ENCODE data around the gene SLC12A4.

The SLC12A4 gene

DNA sequence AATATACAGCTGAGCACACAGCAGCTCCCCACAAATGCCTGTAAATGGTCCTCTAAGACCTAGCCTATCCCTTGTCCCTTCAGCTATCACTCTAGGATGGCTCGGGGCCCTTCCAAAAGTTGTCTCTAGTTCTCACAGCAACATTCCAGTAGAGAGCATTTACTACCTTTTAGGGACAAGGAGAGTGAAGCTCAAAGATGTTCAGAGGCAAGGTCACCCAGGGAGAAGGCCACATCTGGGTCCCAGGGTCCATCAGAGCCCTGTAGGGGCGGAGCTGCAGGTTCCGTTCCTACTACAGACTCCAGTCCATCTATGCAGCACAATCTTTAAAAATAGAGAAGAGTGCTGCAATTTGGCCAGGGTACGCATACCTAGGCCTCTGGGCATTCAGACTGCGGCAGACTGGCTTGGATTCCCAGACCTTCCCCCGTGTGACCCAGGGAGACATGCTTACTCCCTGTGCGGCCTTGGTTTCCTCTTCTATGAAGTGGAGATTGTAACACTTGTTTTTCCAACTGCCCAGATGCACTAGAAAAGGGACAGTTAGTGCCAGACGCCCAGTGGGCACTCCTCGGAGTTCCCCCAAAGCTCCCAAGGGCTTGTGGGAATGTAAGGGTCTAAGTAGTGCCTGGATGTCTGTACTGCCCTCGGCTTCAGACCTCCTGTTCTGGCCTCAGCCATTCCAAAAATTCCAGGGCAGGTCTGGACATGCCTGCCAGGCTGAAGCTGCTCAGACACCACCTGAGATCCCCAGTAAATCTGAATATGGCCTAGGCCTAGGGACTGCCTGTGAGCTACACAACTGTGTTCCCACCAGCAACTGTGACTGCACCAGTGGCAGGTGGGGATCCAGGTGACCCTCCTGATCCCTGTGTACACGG, 2.5 kb downstream of the SLC12A4 start:
- Histone ChIP-seq H3K27ac (peak overlapping the region in 16 of 21 experiments; percentile 4 to 97 (median 70)), H3K4me3 (peak overlapping the region in 5 of 7 experiments; percentile 53 to 90 (median 77))

DNA sequence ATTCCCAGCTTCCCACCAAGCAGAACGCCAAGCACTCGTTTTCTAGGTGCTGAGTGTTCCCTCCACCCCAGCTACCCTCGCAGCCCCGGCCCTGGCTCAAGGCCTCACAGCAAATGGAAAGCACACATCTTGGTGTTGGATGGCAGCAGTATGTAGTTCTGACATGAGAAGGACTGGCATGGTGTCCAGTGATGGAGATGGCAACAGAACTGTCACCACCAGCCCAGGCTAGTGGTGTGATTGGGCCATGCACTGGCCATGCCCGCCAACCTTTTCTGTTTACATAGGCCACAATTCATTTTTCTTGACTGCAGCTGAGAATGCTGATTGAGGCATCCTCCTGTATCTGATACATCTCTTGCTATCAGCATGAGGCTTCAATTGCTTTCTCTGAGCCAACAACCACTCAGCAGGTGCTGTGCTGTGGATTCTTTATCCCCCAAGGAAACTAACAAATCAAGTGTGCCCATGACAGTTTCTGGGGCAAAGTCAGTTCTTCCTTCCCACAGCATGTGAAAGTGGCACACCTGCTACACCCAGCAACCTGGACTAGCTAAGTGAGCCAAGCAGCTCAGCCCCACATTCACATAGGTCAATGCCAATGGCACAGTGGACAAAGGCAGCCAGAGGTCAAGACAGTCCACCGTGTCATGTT, 3.8 kb downstream of the SLC12A4 start:
- no peak overlapping the region for H3K4me3 ChIP-seq

DNA sequence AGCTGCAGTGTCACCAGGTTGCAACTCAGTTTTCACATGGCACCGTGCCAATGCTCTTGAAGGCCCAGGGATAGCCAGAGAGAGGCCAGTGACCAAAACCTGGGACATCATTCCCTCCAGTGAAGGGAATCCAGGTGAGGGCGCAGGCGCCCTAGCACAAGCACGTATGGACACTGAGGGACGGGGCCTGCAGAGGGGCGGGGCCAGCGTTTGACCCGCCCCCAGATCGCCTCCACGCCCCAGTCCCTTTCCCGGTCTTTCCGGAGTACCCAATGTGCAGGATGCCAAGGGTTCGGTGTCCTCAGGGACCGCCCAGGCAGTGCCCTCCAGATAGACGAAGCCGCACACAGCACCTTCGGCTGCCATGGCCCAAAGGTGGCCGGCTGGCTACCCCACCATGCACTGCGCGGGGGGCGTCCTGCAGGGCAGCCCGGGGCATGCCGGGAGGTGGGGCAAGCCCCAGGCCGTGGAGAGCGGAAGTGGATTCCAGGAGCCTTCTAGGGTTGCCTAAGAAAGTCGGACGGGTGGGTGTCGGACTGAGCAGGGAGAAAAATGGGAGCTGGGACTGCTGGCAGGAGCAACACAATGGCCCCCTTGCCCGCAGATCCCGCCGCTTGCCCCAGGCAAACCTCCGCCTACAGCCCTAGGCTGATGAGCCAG, 4.6 kb downstream of the SLC12A4 start:
- peak overlapping the region in 8 of 21 experiments; percentile 2 to 50 (median 28) for H3K27ac ChIP-seq
- H3K4me3 ChIP-seq = no peak overlapping the region

More for the DNA sequence above, 3.8 kb downstream of the SLC12A4 start:
- H3K27ac ChIP-seq = peak overlapping the region in 4 of 21 experiments; percentile 18 to 94 (median 43)

GRCh38 chr16:67963292-67963661, 5.2 kb downstream of the SLC12A4 start:
- Histone ChIP-seq H3K27ac (peak overlapping the region in 9 of 21 experiments; percentile 5 to 50 (median 37)), H3K4me3 (no peak overlapping the region)

DNA sequence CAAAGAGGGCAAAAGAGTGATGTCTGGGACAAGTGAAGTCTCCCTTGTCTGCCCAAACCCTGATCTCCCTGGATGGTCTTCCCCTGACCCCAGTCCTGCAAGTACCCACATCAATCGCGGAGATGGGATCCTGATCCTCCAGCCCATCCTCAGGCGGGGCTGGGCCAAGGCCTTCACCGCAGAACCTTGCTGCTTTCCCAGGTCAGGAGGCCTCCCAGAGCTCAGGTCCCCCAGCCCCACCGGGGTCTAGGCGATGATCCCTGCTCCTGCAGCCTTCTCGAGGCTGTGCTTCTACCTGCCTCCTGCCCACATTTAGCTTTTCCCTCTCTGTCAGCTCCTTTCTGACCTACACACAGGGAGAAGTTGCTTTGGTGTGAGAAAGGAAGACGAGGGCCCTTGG, 6.3 kb downstream of the SLC12A4 start:
- peak overlapping the region in 9 of 21 experiments; percentile 29 to 84 (median 59) for H3K27ac ChIP-seq
- no peak overlapping the region for H3K4me3 ChIP-seq

- peak overlapping the region in 10 of 21 experiments; percentile 3 to 84 (median 56) for H3K27ac ChIP-seq
Observed at GRCh38 chr16:67961551-67961957, 6.9 kb downstream of the SLC12A4 start.

DNA sequence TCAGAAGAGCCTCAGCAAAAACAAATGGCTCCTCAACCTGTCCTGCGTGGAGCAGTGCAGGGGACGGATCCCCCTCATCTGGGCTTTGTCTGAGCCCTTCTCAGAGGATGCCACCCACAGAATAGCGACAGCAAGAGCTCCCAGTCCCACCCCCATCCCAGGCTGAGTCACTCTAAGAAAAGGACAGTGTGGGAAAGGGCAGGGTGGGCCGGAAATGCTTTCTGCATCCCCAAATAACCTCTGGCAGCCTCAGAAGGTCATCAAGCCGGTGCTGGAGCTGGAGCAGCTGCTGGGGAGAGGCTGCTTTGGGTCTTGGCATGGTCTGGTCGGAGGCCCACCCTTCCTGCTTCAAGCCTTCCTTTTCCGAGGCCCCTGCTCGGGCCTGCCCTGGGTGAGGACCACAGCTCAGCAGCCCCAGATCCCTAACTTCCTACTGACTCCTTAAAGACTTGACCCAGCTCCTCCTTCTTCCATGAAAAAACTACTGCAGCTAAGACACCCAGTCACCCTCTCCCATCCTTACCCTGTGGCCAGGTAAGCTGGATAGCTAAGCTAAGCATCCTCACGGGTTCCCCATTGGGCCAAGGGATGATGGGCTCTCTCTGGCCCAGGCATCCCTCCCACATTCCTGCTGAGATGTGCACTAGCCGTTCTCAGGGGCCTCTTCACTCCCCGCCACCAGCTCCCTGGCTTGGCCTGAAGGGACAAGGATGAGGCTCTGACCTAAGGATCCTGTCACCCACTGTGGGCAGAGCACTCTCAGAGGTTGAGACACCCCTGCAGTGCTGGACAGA, 8.7 kb downstream of the SLC12A4 start:
- no peak overlapping the region for H3K4me3 ChIP-seq
- H3K27ac ChIP-seq = peak overlapping the region in 14 of 21 experiments; percentile 2 to 84 (median 58)

More at GRCh38 chr16:67961551-67961957, 6.9 kb downstream of the SLC12A4 start:
- H3K4me3 ChIP-seq = no peak overlapping the region

DNA sequence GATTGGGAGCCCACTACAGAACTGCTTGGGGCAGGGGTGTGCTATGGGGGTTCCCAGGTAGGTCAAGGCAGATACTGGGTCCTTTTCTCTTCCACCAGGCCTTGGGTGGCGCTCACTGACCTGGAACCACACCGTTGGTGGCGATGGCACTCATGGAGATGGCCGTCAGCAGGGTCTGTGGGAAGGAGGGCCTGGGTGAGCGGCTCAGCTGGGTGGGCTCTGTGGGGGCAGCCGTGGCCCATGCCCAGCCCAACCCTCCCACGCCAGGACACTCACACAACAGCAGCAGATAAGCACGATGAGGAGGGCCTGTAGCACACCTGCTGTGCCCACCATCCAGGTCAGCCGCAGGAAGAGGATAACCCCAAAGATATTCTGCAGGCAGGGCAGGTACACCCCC, 10.8 kb downstream of the SLC12A4 start:
- H3K27ac ChIP-seq = peak overlapping the region in 2 of 21 experiments; percentile 76 to 84
- H3K4me3 ChIP-seq = no peak overlapping the region

DNA sequence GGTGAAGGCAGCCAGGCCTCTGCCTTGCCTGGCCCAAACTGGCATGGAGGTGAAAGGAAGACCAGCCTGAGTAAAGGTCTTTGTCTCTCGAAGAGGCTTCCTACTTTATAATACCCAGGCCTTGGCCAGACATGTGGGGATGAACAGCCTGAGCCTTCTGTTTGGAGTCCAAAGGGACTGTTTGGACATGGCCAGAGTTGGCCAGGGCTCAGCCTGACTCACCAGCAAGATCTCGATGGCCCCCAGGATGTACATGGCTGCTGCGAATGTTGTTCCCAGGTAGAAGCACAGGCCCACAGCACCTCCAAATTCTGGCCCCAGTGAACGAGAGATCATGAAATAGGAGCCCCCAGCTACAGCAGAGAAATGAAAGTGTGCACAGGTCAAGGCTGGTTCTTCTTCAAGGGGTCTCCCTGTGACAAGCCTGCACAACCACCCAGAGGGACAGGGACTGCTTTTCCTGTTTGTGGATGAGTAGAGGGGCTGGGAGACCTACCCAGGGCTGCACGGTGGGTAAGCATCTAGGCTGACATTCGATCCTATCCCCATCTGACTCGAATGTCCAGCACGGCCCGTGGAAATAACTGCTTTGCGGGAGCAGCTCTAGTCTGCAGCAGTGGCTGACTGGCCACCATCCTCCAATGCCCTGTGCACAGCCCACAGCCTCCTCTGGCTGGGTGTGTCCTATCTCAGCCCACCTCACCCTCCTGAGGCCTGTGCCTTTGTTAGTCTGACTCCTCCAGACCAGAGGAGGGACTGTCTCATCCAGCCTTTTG, 13.8 kb downstream of the SLC12A4 start:
- Histone ChIP-seq H3K4me3 (no peak overlapping the region), H3K27ac (no peak overlapping the region)

DNA sequence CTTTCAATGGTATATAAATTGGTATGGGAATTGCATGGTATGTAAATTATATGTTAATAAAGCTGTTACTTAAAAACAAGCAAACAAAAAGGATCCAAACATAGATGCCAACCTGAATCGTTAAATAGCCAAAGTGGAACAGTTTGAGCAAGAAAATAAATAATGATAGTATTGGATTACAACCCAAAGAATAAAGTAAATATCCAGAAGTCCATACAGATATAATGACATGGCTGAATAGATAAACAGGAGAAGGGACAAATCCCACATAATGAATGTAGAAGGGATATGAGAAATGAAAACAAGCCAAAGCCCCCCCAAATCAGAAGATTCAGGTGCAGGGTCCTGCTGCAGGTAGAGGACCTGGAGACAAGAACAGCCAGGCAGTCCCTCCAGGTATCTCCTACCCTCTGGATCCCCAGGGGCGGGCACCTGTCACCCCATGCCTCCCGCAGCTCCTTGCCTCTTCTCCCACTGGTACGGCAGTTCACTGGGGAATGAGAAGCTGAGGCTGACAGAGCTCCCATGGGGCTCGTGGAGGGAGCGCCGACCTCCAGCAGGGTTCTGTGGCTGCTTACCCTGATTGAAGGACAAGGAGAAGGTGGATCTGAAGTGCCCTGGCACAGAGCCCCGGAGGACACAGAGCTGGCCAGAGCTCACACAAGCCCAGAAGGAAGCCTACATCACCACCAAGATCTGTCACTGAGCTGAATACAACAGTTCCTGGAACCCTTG, 14.6 kb downstream of the SLC12A4 start:
- H3K4me3 ChIP-seq = no peak overlapping the region
- H3K27ac ChIP-seq = no peak overlapping the region

GRCh38 chr16:67951485-67951884, 17.0 kb downstream of the SLC12A4 start:
- H3K27ac ChIP-seq = peak overlapping the region in 2 of 21 experiments; percentile 12 to 25
- no peak overlapping the region for H3K4me3 ChIP-seq

DNA sequence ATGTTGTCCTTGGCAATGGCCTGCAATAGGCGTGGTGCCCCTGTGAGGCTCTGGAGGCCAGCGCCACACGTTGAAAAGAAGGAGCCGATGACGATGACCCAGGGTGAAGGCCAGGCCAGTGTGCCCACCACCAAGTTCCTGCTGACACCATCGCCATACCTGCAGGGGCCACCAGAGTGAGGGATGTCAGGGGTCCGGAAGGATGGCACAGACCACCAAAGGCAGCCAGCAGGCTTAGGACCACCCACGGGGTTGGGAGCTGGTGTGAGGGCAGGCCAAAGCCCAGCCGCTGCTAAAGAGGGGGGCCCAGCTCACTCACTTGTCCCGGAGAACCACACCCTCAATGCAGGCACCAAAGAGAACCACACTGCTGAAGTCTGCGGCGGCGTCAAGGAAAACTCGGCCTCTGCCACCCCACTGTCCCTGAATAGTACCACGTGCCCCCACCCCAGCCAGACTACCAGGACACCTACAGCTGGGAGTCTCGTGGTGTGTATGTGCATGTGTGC, 18.0 kb downstream of the SLC12A4 start:
- Histone ChIP-seq H3K4me3 (no peak overlapping the region), H3K27ac (no peak overlapping the region)

- no peak overlapping the region for H3K4me3 ChIP-seq
- H3K27ac ChIP-seq = no peak overlapping the region
Observed at GRCh38 chr16:67949645-67950044, 18.8 kb downstream of the SLC12A4 start.

DNA sequence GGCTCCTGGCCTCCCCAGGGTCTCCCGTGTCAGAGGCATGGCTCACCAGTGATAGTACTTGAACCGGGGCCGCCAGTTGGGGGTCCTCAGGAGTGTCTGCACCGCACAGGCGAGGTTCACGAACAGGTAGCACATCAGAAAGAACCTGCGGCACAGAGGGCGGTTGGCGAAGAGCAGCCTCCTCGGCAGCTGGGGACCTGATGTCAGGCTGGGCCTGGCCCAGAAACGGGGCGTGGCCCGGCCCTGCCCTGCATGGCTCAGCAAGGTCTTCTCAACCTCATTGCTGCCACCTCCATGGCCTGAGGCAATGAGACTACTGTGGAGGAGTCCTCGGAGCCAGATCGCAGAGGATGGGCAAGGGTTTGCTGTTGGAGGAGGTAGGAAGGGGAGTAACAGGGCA, 20.4 kb downstream of the SLC12A4 start:
- peak overlapping the region in 4 of 21 experiments; percentile 1 to 61 (median 48) for H3K27ac ChIP-seq
- H3K4me3 ChIP-seq = no peak overlapping the region

- peak overlapping the region in 3 of 21 experiments; percentile 1 to 61 (median 1) for H3K27ac ChIP-seq
- H3K4me3 ChIP-seq = no peak overlapping the region
Observed at GRCh38 chr16:67946966-67947558, 21.4 kb downstream of the SLC12A4 start.

DNA sequence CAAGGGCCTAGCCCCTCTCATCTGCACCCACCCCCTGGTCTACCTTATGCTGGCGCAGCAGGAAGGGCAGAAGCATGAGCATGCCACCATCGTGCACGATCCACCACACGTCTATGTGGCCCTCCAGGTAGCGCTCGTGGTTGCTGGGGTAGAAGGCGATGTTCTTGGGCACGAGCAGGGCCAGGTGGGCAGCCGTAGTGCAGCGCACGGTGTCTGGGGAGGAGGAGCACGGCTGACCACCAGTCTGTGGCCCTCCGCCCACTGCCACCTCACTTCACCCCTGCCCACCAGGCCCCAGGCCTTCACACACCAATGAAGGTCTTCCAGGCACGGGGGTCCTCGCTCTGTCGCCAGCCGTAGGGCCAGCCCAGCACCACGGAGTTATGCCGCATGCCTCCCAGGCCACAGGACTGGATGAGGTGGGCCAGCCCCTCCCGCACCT, 22.3 kb downstream of the SLC12A4 start:
- Histone ChIP-seq H3K4me3 (no peak overlapping the region), H3K27ac (peak overlapping the region in 2 of 21 experiments; percentile 19 to 52)

GRCh38 chr16:67945392-67945933, 23.0 kb downstream of the SLC12A4 start:
- Histone ChIP-seq H3K27ac (peak overlapping the region in 2 of 21 experiments; percentile 75 to 78), H3K4me3 (no peak overlapping the region)

Data from skin epidermis (tissue), 12 donors.